ENCODE results near the gene NINL.
A peak's percentile ranks its signal among the peaks of the same experiment; 100 is the strongest.
"Not testable (repeated sequence)": the region's sequence is repeated elsewhere in the genome, so short reads cannot be mapped to it uniquely, and the experiment has no call there.

The NINL gene

GRCh38 chr20:25584905-25585704, at the start of gene NINL:
NINL (minus strand) TSS chr20:25585531; CDS start chr20:25526587, 58,944 bp downstream.
- DNase-seq, result peak; percentile 17

- DNase-seq, result no peak
Measured at GRCh38 chr20:25632940-25633790, 47.8 kb upstream of the NINL start.

- DNase-seq, result not testable (repeated sequence)
Measured at GRCh38 chr20:25630615-25631014, 45.3 kb upstream of the NINL start.

- no peak for DNase-seq
Measured at GRCh38 chr20:25629816-25630499, 44.6 kb upstream of the NINL start.

- DNase-seq, result no peak
Measured at GRCh38 chr20:25626779-25627178, 41.4 kb upstream of the NINL start.

- no peak for DNase-seq
Measured at GRCh38 chr20:25624500-25624939, 39.2 kb upstream of the NINL start.

- DNase-seq, result peak; percentile 96
Measured at GRCh38 chr20:25623736-25624499, 38.6 kb upstream of the NINL start, which contains the start of gene NANP. NANP (minus strand) TSS chr20:25624014; CDS start chr20:25623948, 66 bp downstream.

- DNase-seq, result peak; percentile 47
Measured at GRCh38 chr20:25623225-25623735, 37.9 kb upstream of the NINL start.

- DNase-seq, result no peak
Measured at GRCh38 chr20:25622450-25623224, 37.3 kb upstream of the NINL start.

GRCh38 chr20:25622049-25622448, 36.7 kb upstream of the NINL start:
- no peak for DNase-seq

- DNase-seq, result no peak
Measured at GRCh38 chr20:25619514-25619913, 34.2 kb upstream of the NINL start.

- DNase-seq, result no peak
Measured at GRCh38 chr20:25608774-25609173, 23.4 kb upstream of the NINL start.

GRCh38 chr20:25606094-25606695, 20.9 kb upstream of the NINL start:
- DNase-seq, result peak; percentile 74

GRCh38 chr20:25605148-25605547, 19.8 kb upstream of the NINL start:
- DNase-seq, result no peak

- DNase-seq, result no peak
Measured at GRCh38 chr20:25604611-25605010, 19.3 kb upstream of the NINL start.

GRCh38 chr20:25602914-25603309, 17.6 kb upstream of the NINL start:
- not testable (repeated sequence) for DNase-seq

- DNase-seq, result not testable (repeated sequence)
Measured at GRCh38 chr20:25602191-25602913, 17.0 kb upstream of the NINL start.

GRCh38 chr20:25601659-25602058, 16.3 kb upstream of the NINL start:
- DNase-seq, result no peak

GRCh38 chr20:25600632-25601031, 15.3 kb upstream of the NINL start:
- no peak for DNase-seq

All from hematopoietic multipotent progenitor cell treated with erythropoietin and hydrocortisone succinate and interleukin-3 and kit ligand, for 8 days (in vitro differentiated cells).